K562 (cell line): ENCODE results near the gene PRR23E. TPM values are rescaled to one million over a fixed set of nuclear protein-coding genes. Genes with fewer than 3 reads are reported as not detected.

Experiments used
- CBX8 ChIP-seq: fragments of 200-600 bp; sonication (generic); IDR thresholded peaks from 2 replicates; pipeline ENCODE4 v1.6.1; 2012; ENCODE audit warnings: borderline replicate concordance, mixed run types, low read depth, mild to moderate bottlenecking, moderate library complexity, mixed read lengths, low read length, control low read depth, inconsistent platforms; ENCODE audit not compliant: poor library complexity, severe bottlenecking; ENCODE audit errors: extremely low read depth
- CHD7 ChIP-seq: fragments of 200-600 bp; sonication (generic); IDR thresholded peaks from one replicate; pipeline ENCODE4 v1.6.1; 2012; ENCODE audit warnings: mild to moderate bottlenecking, low read depth, low read length, inconsistent platforms
- HDAC3 ChIP-seq: fragments of 450-650 bp; IDR thresholded peaks from 2 replicates; pipeline ENCODE4 v1.6.1; 2018; ENCODE audit warnings: borderline replicate concordance, mild to moderate bottlenecking, moderate library complexity; ENCODE audit not compliant: partially characterized antibody
- MXD1 ChIP-seq: fragments of 250-450 bp; sonication (Bioruptor Pico); IDR thresholded peaks from 2 replicates; pipeline ENCODE4 v1.8.0; 2021; ENCODE audit warnings: borderline replicate concordance, mild to moderate bottlenecking, moderate library complexity; ENCODE audit not compliant: poor library complexity, severe bottlenecking
- NR4A1 ChIP-seq, 2 experiments: fragments of 250-450 bp in 1 of 2; fragments of 450-650 bp in 1 of 2; sonication (Bioruptor Pico) in 1 of 2; IDR thresholded peaks; 2 replicates each; pipeline versions ENCODE4 v1.4.0 to v1.6.1; 2016 to 2020; ENCODE audit warnings: mild to moderate bottlenecking in 2 of 2, missing compliant biosample characterization in 1 of 2, missing genetic modification characterization in 1 of 2, moderate library complexity in 1 of 2
- THRAP3 ChIP-seq: fragments of 450-650 bp; IDR thresholded peaks from 2 replicates; pipeline ENCODE4 v1.6.1; 2016; ENCODE audit warnings: mild to moderate bottlenecking, inconsistent platforms, borderline replicate concordance
- ZNF79 ChIP-seq: fragments of 250-450 bp; sonication (Bioruptor Pico); IDR thresholded peaks from 2 replicates; pipeline ENCODE4 v1.4.0; 2020; ENCODE audit warnings: low read depth, mild to moderate bottlenecking, moderate library complexity
- polyA plus RNA-seq, 8 experiments: library from polyadenylated mRNA; depleted of rRNA in 4 of 8; stranded (reverse) in 5 of 8; unstranded in 3 of 8; fragments of >200 nt; fragmentation: Nextera tagmentation in 2 of 8; fragmentation: Illumina TruSeq in 1 of 8; extraction: Ambion mirVana in 2 of 8; extraction: Trizol in 1 of 8; gene quantifications; 2 replicates each; pipeline versions ENCODE4 v1.2.1 to v1.2.3, GENCODE V29; 2011 to 2014; ENCODE audit warnings: inconsistent platforms in 1 of 8, missing spikeins in 1 of 8
- total RNA-seq, 7 experiments: library from RNA; depleted of rRNA in 6 of 7; stranded (reverse); fragments of >200 nt in 6 of 7; fragmentation: Illumina TruSeq in 2 of 7; extraction: Trizol in 2 of 7; gene quantifications; 2 replicates each; pipeline versions ENCODE4 v1.2.1 to v1.2.3, GENCODE V29; 2011 to 2021; ENCODE audit warnings: low replicate concordance in 1 of 7
- TF ChIP-seq, protein P1 (sequence below): IDR thresholded peaks from 2 replicates; pipeline ENCODE4 v1.6.1; 2016; ENCODE audit warnings: missing genetic modification characterization, missing compliant biosample characterization
- TF ChIP-seq, protein P2 (sequence below): fragments of 250-450 bp; sonication (Bioruptor Pico); IDR thresholded peaks from 2 replicates; pipeline ENCODE4 v1.8.0; 2022; ENCODE audit warnings: moderate library complexity, mild to moderate bottlenecking, inconsistent platforms

The PRR23E gene
- total and polyA plus RNA-seq, 9 of the 15 experiments (the other 6 are each of a cell fraction or from before 2014, with no cell fraction given), result not detected

DNA sequence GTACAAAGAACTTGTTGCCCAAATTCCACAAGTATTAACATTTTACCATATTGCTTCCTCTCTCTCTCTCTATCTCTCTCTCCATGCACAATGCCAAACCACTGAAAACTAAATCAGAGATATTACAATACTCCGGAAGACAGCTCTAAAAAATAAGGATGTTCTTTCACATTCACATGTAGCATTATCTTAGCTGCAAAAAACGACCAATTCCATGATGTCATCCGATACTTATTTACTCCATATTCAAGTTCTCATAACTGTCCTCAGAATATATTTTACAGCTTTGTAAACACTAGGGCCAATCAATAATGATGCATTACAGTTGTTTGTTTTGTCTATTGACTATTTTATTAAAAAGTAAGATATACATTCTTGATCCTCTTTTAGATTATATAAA, 7.7 kb upstream of the PRR23E start (continued):
- no peak for TF ChIP-seq CBX8
- no peak for TF ChIP-seq CHD7
- TF ChIP-seq MXD1, result no peak
- TF ChIP-seq, protein P1, sequence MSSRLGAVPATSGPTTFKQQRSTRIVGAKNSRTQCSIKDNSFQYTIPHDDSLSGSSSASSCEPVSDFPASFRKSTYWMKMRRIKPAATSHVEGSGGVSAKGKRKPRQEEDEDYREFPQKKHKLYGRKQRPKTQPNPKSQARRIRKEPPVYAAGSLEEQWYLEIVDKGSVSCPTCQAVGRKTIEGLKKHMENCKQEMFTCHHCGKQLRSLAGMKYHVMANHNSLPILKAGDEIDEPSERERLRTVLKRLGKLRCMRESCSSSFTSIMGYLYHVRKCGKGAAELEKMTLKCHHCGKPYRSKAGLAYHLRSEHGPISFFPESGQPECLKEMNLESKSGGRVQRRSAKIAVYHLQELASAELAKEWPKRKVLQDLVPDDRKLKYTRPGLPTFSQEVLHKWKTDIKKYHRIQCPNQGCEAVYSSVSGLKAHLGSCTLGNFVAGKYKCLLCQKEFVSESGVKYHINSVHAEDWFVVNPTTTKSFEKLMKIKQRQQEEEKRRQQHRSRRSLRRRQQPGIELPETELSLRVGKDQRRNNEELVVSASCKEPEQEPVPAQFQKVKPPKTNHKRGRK (tag), result no peak
- TF ChIP-seq NR4A1 (CRISPR knock-in tag; IDR thresholded peaks at IDR 0.05), result no peak
- no peak for TF ChIP-seq NR4A1 (tag; IDR thresholded peaks at IDR 0.05)
- TF ChIP-seq HDAC3, result no peak
- TF ChIP-seq ZNF79 (CRISPR knock-in tag), result no peak
- TF ChIP-seq THRAP3, result no peak
- TF ChIP-seq, protein P2, sequence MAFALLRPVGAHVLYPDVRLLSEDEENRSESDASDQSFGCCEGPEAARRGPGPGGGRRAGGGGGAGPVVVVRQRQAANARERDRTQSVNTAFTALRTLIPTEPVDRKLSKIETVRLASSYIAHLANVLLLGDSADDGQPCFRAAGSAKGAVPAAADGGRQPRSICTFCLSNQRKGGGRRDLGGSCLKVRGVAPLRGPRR (CRISPR knock-in tag), result no peak
